Stimulated activated CD8-positive, alpha-beta memory T cell treated with anti-CD3 and anti-CD28 coated beads, Interleukin-12 subunit alpha, Interleukin-12 subunit beta, amount 100 ng/mL, for 4 hours (primary cell): ENCODE results near the gene RNASE8.

ENCODE experiments used
- DNase-seq: peaks from one replicate; pipeline ENCODE4 v3.0.0-alpha.2; 2020; ENCODE audit warnings: low read depth

Gene RNASE8

GRCh38 chr14:21092273-21093011 lies 34.8 kb downstream of the RNASE8 start:
- peak; percentile 77 for DNase-seq

GRCh38 chr14:21093018-21093417 lies 35.4 kb downstream of the RNASE8 start:
- no peak for DNase-seq

- DNase-seq = no peak
Measured at GRCh38 chr14:21093769-21094681, 36.4 kb downstream of the RNASE8 start.

DNA sequence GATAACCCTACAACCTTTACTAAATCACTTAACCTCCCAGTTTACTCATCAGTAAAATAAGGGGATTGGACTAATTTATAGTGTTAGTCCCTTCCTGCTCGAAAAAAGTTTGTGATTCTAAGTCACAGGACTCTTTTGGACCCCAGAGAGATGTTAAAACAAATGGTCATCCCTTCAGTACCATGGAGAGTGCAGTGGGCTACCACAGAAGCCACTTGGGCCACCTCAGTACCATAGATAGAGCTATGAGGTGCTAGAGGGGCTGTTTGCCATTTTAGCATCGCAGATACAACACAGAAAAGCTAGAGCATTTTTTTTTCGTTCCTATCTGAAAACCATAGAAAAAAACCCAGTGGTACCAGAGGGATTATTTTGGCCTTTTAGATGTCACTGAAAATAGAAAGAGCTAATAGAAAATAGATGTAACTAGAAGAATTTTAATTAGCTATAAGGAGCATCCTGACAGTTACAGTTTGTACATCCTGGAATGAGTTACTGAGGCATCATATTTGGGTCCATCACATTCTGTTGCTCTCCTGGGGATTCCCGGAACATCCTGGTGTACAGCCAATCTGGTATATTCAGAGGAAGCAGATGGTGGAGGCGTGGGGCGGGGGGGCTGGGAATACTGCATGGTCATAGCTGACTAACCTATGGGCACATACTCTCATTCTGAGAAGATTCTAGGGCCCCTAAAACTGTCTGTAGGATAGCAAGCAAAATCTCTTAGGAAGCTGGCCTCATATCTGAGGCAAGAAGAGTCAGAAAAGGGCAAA lies 38.0 kb downstream of the RNASE8 start:
- no peak for DNase-seq

GRCh38 chr14:21096438-21096837 lies 38.8 kb downstream of the RNASE8 start:
- DNase-seq = no peak

GRCh38 chr14:21096978-21097635 lies 39.5 kb downstream of the RNASE8 start:
- no peak for DNase-seq

DNA sequence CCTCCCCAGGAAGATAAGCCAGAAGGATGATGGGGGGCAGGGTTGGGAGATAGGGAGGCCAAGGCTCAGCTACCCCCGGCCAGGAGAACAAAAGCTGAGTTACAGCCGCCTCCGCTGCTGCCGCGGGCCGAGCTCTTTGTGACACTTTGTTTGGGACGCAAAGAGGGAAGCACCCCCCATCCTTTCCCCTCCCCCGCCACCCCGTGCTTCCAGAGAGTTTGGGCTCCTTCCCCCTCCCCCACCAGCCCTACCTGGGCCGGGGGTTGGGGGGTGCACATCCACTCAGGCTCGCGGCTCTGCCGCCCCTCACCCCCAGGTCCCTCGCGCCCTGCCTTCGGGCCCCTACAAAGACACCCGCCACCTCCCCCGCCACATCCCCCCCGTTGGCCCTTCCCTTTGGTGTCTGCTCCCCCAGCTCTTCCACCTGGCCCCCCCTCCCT lies 40.0 kb downstream of the RNASE8 start:
- no peak for DNase-seq

DNA sequence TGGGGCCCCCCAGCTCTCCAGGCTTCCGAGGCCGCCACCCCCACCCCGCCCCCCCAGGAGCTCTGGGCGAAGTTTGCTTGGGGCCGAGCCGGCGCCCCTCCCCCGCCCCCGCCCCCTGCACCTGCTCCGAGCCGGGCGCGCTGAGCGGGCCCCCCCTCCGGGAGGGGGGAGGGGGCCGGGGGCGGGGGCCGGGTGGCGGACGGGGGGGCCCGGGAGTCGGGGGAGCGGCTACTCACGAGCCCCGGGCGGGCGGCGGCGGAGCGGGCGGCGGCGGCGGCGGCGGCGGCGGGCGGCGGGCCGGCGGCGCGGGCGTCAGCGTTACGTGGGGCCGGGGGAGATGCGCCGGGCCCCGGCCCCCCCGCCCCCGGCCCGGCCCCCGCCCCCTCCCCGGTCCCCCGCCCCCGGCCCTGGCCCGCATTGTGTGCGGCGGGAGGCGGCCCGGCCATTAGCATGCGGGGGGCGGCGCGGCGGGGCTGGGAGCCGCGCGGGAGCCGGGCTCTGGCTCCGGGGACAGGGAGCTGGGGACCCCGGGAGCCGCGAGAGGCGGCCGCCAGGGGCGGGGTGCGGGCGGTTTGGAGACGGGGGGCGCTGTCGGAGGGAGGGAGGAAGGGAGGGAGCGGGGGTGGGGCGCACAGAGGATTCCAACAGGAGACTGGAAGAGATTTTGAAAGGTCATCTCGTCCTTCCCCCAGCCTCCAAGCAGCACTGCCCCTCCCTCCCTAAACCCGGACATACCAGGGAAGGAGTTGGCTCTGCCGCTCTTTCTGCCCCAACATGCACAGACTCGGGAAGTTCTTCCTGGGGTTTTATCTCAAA lies 40.7 kb downstream of the RNASE8 start, which contains the start of gene ZNF219:
Gene ZNF219, minus strand, starts transcription at position 580 of the 816 bp plus-strand sequence. CDS start 5,064 bp downstream, outside the sequence.
- no peak for DNase-seq

DNA sequence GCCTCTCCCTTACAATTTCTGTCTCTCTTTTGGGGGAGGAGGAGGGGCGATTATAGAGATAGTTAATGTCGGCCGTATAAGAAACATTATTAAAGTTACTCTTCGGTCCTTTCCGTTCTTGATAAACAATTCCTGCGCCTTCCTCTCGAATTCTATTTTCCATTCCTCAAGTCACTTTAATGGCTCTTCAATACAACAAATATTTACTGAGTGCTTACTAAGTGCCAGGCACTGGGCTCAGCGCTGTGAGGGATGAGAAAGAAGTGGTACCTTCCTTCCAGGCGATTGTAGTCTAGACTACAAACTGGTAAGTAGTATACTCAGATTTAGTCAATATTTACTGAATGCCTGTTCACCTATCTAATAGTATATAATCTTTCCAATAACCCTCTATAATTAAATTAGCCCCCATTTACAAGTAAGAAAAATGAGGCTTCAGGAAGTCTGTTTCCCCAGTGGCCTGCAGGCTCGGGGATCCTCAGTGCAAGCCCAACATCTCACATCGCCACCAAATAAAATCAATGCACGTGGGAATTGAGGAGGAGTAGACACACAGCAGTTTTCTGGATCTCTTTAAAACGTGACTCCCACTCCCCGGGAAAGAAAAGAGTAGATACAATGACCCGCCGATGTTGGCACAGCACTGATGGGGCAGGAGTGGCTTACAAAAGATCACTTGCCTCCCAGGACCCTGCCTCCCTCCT lies 41.4 kb downstream of the RNASE8 start:
- no peak for DNase-seq

DNA sequence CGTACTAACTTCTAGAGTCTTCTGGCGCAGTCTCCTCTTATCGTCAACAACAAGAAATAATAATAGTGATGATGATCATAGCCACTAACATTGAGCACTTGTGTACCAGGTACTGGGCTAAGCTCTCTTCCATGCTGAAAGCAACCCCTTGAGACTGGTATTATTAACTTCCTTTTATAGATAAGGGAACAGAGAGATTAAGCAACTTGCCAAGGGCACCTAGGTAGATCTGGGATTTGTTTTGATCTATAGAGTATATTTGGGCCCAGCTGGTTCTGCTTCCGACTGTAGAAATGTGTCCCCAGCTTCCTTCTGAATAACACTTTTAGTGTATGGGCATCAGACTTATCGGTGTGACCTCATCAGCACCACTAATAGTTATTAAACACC lies 42.0 kb downstream of the RNASE8 start:
- no peak for DNase-seq

DNA sequence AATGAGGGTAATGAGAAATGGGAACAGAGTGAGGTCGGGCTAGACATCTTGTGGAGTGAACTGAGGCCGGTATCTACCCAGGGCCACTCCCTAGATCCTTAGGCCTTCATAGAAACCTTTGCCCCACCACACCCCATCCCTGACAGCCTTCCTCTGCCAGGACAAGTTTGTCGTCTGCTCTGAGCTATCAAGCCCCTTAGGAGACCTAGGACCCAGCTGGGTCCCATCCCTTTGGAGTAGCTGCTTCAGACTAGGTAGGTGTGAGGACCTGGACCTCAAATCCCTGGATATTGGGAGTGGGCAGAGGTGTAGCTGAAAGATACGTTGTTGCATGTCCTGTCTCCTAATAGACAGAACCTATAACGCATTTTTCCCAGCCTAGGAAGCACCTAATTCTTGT lies 43.3 kb downstream of the RNASE8 start, which contains the start of gene TMEM253:
Gene TMEM253, plus strand, starts transcription at position 136 of the 400 bp plus-strand sequence. CDS start 278 bp downstream, outside the sequence.
- DNase-seq = no peak

DNA sequence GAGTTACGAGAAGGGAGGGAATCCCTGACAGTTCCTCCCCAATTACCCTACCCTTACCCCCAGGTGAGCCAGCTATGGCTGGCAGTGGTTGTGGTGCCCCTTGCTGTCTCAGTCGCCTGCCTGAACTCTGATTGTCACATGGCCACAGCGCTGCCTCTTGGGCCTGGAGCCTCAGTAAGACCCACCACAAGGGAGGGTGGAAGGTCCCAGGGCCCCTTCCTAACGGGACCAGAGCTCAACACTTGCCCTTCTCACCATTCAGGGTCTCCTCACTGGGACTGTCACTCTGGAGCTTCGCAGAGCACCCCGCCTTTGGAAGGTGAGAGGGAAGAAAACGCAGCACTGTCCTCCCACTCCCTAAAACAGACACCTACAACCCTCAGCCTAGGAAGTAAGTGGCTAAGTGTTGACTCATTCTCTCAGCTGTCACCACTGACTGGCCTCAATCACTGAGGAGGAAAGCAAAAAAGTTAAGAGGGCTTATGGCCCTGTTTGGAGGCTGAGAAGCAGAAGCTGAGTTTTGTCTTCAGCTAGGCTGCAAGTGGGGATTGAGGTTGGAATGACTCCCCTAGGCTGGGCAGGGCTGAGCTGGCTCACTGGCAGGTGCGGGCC lies 44.3 kb downstream of the RNASE8 start:
- DNase-seq = no peak

- no peak for DNase-seq
Measured at GRCh38 chr14:21102521-21103410, 45.1 kb downstream of the RNASE8 start.

DNA sequence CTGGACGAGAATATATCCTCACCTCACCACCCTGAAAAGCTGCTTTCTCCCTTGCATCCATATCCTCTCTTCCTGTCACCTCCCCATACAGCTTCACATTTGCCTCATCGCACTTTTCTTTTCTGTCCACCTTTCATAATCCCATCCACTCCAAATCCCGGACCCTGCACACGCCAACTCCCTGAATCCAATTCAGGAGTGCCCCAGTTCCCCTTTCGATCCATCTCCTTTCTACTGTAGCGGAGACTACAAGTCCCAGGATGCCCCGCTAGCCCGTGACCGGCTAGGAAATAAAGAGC lies 45.7 kb downstream of the RNASE8 start:
- DNase-seq = no peak

- peak; percentile 89 for DNase-seq
Measured at GRCh38 chr14:21103710-21104447, 46.3 kb downstream of the RNASE8 start.

DNA sequence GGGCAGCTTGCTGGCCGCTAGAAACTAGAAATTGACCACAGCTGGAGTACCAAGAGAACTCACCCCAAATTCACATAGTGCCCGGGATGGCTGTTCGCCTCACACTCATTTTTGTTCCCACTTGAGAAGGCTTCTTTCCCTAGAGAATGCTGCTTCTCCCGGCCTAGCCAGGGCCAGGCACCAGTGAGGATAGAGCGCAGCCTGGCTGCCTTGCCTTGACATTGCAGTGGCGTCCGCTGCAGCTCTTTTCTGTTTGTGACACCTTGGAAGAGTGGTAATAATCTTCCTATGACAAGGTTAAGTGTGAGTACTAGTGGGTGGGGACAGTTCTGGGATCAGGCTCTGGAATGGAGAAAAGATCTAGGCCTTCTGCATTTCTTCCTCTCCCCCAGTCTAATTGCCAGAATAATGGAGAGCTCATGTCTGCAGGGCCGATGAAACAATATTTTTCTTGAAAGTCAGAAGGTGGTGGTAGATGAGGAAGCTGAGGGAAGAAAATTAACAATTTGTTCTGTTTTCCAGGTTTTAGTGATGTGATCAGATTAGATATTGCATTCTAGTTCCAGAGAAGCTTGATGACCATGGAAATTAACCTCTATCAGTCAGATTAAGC lies 46.9 kb downstream of the RNASE8 start:
- DNase-seq = peak; percentile 43

- no peak for DNase-seq
Measured at GRCh38 chr14:21105095-21105494, 47.5 kb downstream of the RNASE8 start.

GRCh38 chr14:21106176-21106497 lies 48.5 kb downstream of the RNASE8 start:
- no peak for DNase-seq
